ENCODE measurements around the gene RASGRF2. TPM values are rescaled to one million over a fixed set of nuclear protein-coding genes. Genes with fewer than 3 reads are reported as not detected.

Gene RASGRF2
- total RNA-seq, 4 donors from 2014 or later: 3.6 to 6.3 (median 4.8) TPM

GRCh38 chr5:81203729-81204128, 243.6 kb downstream of the RASGRF2 start:
- Histone ChIP-seq H3K9me3 (no peaks in the 10 kb centered on the region), H3K4me3 (no peak overlapping the region), H3K27me3 (no peaks in the 10 kb centered on the region), H3K36me3 (no peaks in the 10 kb centered on the region), H3K4me1 (peaks cover 3% of the 10 kb centered on the region in 2 donors), H3K27ac (no peak overlapping the region)
- DNase-seq (no peak), ATAC-seq (no peak)
- intact Hi-C loops (cut with DNase I; ENCODE audit: low total_unique reads): no loop called here
- in situ Hi-C loops (cut with MboI; ENCODE audit: low sequenced_read_pairs in 4 of 4): no loop called here
- TF ChIP-seq POLR2A (IDR thresholded peaks at IDR 0.05) (no peak), CTCF (IDR thresholded peaks at IDR 0.05 in 4 of 5, conservative IDR thresholded peaks at IDR 0.05 in 1 of 5) (no peak)

GRCh38 chr5:81204205-81204604, 244.0 kb downstream of the RASGRF2 start:
- TF ChIP-seq CTCF (IDR thresholded peaks at IDR 0.05 in 4 of 5, conservative IDR thresholded peaks at IDR 0.05 in 1 of 5) (no peak), POLR2A (IDR thresholded peaks at IDR 0.05) (no peak)
- intact Hi-C loops (cut with DNase I; ENCODE audit: low total_unique reads): no loop called here
- no peak overlapping the region for H3K4me3 ChIP-seq

GRCh38 chr5:81205058-81205457, 244.9 kb downstream of the RASGRF2 start:
- intact Hi-C loops (cut with DNase I; ENCODE audit: low total_unique reads): no loop called here
- H3K27ac ChIP-seq: no peak overlapping the region
- no peaks in the 10 kb centered on the region for H3K9me3 ChIP-seq
- peaks cover 0 to 3% of the 10 kb centered on the region in 2 donors for H3K4me1 ChIP-seq
- in situ Hi-C loops (cut with MboI; ENCODE audit: low sequenced_read_pairs in 4 of 4): no loop called here
- H3K27me3 ChIP-seq: no peaks in the 10 kb centered on the region
- H3K36me3 ChIP-seq: no peaks in the 10 kb centered on the region
- H3K4me3 ChIP-seq: no peak overlapping the region
- DNase-seq: no peak
- TF ChIP-seq POLR2A (IDR thresholded peaks at IDR 0.05) (no peak), CTCF (IDR thresholded peaks at IDR 0.05 in 4 of 5, conservative IDR thresholded peaks at IDR 0.05 in 1 of 5) (no peak)
- no peak for ATAC-seq

More at GRCh38 chr5:81204205-81204604, 244.0 kb downstream of the RASGRF2 start:
- Histone ChIP-seq H3K27me3 (no peaks in the 10 kb centered on the region), H3K4me1 (peaks cover 0 to 3% of the 10 kb centered on the region in 2 donors), H3K36me3 (no peaks in the 10 kb centered on the region), H3K27ac (no peak overlapping the region), H3K9me3 (no peaks in the 10 kb centered on the region)
- in situ Hi-C loops (cut with MboI; ENCODE audit: low sequenced_read_pairs in 4 of 4): no loop called here
- no peak for DNase-seq
- ATAC-seq: no peak

GRCh38 chr5:81207009-81207408, 246.8 kb downstream of the RASGRF2 start:
- ATAC-seq: no peak
- Histone ChIP-seq H3K4me3 (no peak overlapping the region), H3K27me3 (no peaks in the 10 kb centered on the region), H3K4me1 (peaks cover 0 to 3% of the 10 kb centered on the region in 2 donors), H3K27ac (no peak overlapping the region), H3K9me3 (no peaks in the 10 kb centered on the region), H3K36me3 (no peaks in the 10 kb centered on the region)
- TF ChIP-seq CTCF (IDR thresholded peaks at IDR 0.05 in 4 of 5, conservative IDR thresholded peaks at IDR 0.05 in 1 of 5) (no peak), POLR2A (IDR thresholded peaks at IDR 0.05) (no peak)
- DNase-seq: no peak
- in situ Hi-C loops (cut with MboI; ENCODE audit: low sequenced_read_pairs in 4 of 4) (no loop called here), intact Hi-C loops (cut with DNase I; ENCODE audit: low total_unique reads) (no loop called here)

- Histone ChIP-seq H3K36me3 (no peaks in the 10 kb centered on the region), H3K4me1 (no peaks in the 10 kb centered on the region), H3K27ac (no peak overlapping the region), H3K27me3 (no peaks in the 10 kb centered on the region), H3K4me3 (no peak overlapping the region), H3K9me3 (no peaks in the 10 kb centered on the region)
- in situ Hi-C loops (cut with MboI; ENCODE audit: low sequenced_read_pairs in 4 of 4) (no loop called here), intact Hi-C loops (cut with DNase I; ENCODE audit: low total_unique reads) (no loop called here)
- no peak for DNase-seq
- TF ChIP-seq CTCF (IDR thresholded peaks at IDR 0.05 in 4 of 5, conservative IDR thresholded peaks at IDR 0.05 in 1 of 5) (no peak), POLR2A (IDR thresholded peaks at IDR 0.05) (no peak)
- ATAC-seq: no peak
These were observed 248.7 kb downstream of the RASGRF2 start for GRCh38 chr5:81208904-81209303.
